SKM-1 treated with dmso at 0.1 percent for 144 hours (cell line): ENCODE results near the gene STUB1.

ENCODE experiments used
- DNase-seq: peaks from one replicate; lab custom pipeline; 2025; ENCODE audit not compliant: unreplicated experiment; lab: John Stamatoyannopoulos, UW

The STUB1 gene

DNA sequence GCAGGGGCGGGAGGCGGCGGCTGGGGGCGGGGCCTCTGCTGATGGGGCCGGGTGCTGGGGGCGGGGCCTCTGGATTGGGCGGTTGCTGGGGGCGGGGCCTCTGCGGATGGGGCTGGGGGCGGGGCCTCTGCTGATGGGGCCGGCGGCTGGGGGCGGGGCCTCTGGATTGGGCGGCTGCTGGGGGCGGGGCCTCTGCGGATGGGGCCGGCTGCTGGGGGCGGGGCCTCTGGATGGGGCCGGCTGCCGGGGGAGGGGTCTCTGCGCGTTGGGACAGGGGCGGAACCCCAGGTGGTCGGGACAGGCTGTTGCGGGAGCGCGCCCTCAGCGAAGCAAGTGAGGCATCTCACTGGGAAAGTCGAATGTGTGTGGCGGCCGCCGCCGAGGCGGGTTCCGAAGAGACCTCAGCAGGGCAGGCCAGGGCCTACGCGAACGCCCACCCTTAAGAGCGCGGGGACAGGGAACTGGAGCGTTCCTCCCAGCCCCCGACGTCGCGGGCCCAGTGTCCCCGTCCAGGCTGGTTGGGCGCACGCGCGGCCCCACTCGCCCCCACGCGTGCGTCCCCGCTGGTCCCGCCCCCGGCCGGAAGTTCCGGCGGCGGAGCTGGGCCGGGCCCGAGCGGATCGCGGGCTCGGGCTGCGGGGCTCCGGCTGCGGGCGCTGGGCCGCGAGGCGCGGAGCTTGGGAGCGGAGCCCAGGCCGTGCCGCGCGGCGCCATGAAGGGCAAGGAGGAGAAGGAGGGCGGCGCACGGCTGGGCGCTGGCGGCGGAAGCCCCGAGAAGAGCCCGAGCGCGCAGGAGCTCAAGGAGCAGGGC, at the start of gene STUB1:
Gene STUB1, plus strand, starts transcription at position 597 of the 811 bp plus-strand sequence. Its CDS starts 116 bp downstream, at position 713.
- DNase-seq, result peak; percentile 67

DNA sequence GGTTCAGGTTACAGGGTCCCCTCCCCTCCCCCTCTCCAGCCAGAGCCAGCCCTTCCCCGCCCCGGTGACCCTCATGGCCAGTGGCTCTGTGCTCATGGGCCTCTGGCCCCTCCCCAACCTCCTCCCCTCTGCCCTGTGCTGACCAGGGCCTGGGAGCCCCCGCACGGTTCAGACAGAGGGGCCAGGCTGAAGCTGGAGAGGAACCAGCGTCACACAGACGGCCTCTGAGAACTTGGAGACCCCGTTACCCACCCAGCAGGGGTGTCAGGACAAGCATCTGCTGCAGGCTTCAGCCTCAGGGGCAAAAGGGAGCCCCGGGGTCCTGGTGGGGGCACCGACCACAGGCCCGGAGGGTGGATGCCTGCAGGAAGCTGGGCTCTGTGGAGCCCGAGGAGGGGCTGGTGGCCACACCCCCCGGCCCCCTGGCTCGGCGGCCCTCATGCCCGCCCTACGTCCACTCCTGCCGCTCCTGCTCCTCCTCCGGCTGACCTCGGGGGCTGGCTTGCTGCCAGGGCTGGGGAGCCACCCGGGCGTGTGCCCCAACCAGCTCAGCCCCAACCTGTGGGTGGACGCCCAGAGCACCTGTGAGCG, 49.3 kb upstream of the STUB1 start, which contains the start of gene WFIKKN1:
Gene WFIKKN1, plus strand, starts transcription at position 171 of the 591 bp plus-strand sequence. Its CDS starts 269 bp downstream, at position 440.
- no peak for DNase-seq

DNA sequence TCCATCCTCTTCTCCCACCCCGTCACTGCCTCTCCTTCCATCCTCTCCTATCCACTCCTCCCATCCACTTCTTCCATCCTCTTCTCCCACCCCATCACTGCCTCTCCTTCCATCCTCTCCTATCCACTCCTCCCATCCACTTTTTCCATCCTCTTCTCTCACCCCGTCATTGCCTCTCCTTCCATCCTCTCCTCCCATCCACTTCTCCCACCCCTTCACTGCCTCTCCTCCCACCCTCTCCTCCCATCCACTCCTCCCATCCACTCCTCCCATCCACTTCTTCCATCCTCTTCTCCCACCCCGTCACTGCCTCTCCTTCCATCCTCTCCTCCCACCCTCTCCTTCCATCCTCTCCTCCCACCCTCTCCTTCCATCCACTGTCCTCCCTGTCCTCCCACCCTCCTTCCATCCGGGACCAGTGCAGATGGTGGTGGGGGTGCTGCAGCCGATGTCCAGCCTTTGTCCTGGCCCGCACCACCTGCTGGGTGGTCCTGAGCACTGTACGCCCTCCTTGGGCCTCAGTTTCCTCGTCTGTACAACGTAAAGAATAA, 48.3 kb upstream of the STUB1 start:
- DNase-seq, result no peak

DNA sequence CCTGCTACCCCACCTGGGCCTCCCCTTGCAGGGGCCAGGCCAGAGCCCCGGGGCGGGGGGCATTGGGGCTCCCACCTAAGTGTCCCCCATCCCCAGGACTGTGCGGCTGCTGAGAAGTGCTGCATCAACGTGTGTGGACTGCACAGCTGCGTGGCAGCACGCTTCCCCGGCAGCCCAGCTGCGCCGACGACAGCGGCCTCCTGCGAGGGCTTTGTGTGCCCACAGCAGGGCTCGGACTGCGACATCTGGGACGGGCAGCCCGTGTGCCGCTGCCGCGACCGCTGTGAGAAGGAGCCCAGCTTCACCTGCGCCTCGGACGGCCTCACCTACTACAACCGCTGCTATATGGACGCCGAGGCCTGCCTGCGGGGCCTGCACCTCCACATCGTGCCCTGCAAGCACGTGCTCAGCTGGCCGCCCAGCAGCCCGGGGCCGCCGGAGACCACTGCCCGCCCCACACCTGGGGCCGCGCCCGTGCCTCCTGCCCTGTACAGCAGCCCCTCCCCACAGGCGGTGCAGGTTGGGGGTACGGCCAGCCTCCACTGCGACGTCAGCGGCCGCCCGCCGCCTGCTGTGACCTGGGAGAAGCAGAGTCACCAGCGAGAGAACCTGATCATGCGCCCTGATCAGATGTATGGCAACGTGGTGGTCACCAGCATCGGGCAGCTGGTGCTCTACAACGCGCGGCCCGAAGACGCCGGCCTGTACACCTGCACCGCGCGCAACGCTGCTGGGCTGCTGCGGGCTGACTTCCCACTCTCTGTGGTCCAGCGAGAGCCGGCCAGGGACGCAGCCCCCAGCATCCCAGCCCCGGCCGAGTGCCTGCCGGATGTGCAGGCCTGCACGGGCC, 47.5 kb upstream of the STUB1 start:
- DNase-seq, result no peak

DNA sequence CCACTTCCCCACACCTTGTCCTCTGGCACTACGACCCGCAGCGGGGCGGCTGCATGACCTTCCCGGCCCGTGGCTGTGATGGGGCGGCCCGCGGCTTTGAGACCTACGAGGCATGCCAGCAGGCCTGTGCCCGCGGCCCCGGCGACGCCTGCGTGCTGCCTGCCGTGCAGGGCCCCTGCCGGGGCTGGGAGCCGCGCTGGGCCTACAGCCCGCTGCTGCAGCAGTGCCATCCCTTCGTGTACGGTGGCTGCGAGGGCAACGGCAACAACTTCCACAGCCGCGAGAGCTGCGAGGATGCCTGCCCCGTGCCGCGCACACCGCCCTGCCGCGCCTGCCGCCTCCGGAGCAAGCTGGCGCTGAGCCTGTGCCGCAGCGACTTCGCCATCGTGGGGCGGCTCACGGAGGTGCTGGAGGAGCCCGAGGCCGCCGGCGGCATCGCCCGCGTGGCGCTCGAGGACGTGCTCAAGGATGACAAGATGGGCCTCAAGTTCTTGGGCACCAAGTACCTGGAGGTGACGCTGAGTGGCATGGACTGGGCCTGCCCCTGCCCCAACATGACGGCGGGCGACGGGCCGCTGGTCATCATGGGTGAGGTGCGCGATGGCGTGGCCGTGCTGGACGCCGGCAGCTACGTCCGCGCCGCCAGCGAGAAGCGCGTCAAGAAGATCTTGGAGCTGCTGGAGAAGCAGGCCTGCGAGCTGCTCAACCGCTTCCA, 46.7 kb upstream of the STUB1 start:
- no peak for DNase-seq

DNA sequence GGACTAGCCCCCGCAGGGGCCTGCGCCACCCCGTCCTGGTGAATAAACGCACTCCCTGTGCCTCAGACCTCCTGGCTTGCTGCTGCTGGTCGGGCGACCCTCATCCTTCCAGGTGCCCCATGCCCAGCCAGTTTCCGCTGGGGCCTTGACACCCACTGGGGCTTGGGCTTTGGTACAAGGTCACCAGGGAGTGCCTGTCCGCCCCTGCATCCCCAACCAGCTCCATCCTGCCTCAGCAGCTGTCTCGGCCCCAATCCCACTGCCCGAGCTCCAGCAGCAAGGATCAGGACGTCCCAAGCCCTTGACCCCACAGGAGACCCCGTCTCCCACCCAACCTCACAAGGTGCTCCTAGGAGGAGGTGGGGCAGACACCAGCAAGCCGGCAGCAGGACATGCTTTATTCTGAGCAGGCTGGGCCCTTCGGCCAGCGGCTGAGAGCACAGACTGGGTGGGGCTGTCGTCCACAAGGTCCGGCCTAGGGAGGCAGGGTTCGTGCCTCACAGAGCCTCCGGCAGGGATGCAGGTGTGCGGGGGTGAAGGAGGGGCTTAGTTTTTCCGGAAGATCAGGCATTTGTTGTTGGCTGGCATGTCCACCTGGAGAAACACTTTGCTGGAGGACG, 46.0 kb upstream of the STUB1 start:
- DNase-seq, result no peak

DNA sequence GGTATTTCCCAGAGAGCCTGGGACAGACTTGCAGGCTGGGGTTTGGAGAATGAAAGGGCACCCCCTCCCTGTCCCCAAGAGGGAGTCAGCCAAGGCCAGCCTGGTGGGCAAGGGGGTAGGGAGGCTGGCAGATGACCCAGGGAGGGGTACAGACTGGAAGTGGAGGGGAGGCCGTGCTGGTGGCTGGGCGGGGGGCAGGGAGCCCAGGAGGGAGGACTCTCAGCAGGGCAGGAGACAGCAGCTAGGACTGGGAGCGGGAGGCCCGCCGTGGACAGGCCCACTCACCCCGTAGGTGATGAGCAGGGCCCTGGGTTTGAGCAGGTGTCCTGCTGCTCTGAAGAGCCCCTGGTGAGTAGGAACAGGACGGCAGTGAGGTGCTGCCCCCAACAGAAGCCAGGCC, 45.2 kb upstream of the STUB1 start:
- no peak for DNase-seq

DNA sequence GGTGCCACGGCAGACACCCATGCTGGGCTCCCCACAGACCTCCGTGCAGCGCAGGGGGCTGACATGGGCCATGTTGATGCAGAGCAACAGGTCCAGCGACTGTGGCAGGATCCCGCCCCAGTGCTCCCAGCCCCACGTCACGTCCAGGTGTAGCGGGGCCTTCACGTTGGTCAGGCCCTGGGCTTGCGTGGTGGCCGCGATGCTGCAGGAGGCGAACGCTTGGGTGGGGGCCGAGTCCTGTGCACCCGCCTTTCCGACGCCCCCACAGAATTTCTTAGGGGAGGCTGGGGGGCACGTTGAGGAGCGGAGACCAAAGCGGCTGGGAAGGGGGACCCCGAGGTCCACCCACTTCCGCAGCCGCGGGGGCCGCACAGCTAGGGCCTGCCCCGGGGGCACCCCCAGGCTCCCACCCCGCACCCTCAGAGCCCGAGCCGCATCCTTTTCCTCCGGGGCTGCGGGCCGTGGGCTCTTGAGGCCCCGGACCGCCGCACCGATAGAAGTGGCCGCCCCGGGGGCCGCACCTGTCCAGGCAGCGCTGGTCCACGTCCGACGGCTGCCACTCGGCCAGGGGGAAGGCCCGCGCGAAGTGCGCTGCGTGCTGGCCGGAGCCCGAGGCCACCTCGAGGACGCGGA, 44.5 kb upstream of the STUB1 start:
- no peak for DNase-seq

DNA sequence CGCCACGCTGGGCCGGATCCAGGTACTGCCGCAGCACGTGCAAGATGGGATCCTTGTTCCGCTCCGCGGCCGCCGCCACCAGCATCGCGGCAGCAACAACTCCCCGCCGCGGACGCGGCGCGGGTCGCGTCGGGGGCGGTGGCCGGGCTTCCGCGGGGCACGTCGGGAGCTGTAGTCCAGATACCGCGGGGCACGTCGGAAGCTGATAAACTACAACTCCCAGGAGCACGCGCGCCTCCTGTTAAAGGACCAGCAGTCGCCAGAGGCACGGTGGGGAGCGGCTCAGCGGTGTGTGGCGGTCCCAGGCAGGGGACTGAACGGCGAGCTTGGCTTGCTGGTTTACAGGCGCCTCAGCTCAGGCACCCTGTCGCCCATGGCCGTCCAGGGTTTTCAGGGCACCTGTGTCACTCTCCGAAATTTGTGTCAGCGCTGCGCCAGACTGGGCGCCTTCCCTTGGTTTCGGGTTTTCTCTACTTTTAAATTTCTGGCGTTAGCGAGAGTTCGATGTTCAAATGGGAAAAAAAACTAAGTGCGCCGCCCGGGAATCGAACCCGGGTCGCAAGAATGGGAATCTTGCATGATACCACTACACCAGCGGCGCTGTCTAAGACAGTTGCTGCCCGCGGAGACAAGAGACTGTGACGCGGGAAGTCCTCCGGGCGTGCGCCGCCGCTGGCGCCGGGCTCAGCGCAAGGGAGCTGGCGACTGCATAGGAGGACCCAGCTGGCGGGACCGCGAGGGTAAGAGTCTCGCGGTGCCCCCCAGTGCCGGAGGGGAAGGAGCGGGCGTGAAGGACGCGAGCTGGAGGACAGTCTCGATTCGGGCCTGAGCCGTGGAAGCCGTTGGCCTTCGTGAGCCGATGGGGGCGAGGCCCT, 43.8 kb upstream of the STUB1 start, which contains the start of gene METTL26:
Gene METTL26, minus strand, starts transcription at position 100 of the 875 bp plus-strand sequence. Its CDS starts 15 bp downstream, at position 85.
- DNase-seq, result peak; percentile 93

DNA sequence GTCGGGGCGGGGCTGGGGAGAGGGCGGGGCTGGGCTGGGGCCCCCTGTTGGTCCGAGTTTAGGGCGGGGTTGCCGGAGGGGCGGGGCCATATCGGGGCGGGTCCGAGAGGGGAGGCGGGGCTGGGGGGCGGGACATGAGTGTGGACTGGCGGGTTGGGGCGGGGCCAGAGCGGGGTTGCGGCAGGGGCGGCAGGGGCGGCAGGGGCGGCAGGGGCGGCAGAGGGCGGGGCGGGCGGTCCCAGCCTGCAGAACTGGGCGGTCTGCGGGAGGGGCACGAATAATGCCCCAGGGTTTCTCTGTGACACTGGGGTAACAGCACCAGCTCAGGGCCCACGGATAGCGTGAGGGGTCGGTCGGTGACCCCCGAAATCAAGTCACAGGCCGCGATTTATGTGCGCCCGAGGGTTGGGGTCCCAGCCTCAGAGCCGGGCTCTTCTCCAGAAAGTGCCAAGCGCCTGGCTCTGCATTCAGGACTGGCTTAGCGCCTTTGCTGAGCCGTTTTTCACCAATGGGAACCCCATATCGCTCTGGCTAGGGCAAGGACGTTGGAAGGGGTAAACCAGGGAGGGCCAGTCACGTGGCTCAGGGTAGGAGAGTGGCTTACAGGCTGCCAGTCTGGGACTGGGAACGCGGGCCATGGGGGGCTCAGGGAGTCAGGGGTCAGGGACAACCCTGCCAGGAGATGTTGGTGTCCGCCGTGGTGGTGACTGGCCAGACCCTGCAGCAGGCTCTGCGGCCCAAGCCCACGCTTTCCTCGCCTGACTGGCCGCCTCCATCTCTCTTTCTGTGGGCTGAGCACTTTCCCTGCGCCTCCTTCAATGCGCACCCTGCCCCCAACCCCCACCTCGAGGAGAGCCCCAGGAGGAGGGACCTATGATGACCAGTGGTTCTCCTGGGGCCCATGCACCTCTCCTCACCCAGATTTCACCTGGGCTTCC, 42.9 kb upstream of the STUB1 start:
- DNase-seq, result peak; percentile 3

DNA sequence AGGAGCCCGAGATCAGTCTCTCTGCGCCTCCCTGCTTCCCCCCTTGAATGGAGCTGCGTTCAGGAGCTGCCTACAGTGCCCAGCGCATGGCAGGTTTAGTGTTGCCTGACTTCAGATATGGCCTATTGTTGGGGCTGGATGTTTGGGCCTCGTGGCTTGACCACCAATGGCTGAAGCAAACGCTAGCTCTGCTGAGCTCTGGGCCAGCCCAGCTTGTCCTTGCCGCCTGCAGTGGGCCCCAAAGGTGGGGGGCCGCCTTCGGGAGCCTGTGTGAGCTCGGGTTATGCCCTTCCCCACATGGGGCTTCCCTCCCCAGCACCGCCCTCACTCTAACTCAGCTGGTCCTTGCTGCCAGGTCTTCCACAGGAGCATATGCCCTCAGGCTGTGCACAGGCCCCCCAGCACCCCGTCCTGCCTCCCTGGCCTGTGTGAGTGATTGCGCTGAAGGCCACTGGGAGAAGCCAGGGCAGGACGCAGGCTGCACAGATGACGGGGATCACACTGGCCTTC, 42.1 kb upstream of the STUB1 start:
- DNase-seq, result no peak

DNA sequence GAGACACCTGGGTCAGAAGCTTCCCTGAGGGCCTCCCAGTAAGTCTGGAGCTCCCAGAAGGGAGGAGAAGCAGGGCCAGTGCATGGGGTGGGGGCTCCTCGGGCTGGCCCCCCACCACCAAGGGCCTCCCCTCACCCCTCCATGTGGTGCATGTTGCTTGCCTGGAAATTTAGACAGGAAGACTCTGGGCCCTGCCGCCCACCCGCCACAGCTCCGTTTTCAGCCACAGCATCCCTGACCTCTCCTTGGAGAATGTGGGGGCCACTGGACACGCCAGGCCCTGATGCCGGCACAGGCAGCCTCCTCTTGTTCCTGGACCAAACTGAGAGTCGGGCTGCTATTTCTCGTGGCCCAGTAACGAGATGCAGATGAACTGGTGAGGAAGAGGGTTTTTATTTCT, 41.4 kb upstream of the STUB1 start:
- DNase-seq, result no peak

DNA sequence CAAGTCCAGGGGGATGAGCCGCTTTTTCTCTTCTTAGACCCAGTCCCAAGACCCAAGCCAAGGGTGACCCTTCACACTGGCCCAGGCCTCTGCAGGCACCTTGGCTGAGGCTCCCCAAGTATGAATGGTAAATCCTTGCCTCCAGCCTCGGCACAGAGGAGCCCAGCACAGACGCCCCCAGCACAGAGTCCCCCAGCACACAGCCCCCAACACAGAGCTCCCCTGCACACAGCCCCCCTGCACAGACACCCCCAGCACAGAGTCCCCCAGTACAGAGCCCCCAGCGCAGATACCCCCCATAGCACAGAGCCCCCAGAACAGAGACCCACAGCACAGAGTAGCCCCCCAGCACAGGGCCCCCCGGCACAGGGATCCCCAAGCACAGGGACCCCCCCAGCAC, 39.6 kb upstream of the STUB1 start:
- DNase-seq, result no peak

DNA sequence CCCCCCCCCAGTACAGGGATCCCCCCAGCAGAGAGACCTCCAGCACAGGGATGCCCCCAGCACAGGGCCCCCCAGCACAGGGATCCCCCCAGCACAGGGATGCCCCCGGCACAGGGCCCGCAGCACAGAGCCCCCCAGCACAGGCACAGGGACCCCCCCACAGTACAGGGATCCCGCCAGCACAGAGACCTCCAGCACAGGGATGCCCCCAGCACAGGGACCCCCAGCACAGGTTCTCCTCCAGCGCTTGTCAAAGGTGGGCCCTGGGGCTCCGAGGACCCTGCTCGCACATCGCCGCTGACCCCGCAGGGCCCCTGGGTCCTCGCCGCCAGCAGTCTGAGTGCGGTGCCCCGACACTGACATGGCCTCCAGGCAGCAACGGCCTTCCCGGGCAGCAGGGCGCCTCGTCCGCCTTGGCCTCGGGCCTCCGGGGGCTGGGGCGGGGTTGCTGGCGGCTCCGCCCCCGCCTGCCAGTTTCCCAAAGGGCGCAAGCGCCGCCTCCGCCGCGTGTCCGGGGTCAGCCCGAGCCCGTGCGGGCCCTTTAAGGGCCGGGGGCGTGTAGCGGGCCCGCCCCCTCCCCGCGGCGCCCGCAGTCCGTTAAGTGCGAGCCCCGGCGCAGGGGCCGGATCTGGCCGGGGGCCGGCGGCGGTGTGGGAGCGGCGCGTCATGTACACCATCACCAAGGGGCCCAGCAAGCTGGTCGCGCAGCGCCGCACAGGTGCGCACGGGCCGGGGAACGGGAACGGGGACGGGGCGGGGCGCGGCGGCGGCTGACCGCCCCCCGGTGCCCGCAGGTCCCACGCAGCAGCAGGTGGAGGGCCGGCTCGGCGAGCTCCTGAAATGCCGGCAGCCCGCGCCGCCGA, 38.7 kb upstream of the STUB1 start, which contains the start of gene MCRIP2:
Gene MCRIP2, plus strand, starts transcription at position 503 of the 863 bp plus-strand sequence. Its CDS starts 164 bp downstream, at position 667.
- peak; percentile 71 for DNase-seq

DNA sequence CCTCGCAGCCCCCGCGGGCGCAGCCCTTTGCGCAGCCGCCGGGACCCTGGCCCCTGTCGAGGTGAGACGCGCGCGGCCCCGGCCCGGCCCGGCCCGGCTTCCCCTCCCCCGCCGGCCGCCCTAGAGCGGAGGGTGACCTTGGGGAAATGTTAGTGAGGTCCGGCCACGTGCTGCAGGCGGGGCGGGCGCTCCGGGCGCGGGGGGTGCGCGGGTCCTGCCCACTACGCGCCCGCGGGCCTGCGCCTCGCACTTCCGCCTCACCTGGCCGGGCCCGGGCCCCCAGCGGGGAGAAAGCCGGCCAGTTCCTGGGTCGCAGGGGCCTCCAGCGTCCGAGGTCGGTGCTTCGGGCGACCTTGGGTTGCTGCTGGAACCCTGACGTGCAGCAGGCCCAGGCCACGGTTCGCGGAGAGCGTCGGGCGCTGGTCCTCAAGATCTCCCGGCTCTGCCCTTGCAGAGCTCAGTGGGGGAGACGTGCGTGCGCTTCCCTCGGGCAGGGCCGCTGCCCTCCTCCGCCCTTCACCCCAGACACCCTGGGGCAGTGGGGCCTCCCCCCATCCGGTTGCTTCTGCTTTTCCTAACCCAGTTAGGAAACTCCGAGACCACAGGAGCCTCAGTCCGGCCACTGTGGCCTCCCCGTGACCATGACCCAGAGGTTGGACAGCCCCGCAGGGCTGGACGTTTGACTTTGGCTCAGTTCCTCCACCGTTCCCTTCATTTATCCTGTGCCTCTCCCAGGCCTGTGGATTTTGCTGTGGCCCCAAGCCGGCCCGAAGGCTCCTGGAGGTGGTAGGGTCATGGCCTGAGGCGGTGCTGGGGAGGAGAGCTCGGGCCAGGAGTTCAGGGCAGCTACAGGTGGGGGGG, 37.8 kb upstream of the STUB1 start:
- peak; percentile 78 for DNase-seq
